Measurements from ENCODE around the gene ST8SIA4.

ST8SIA4 gene

GRCh38 chr5:100779669-100780375, 123.3 kb downstream of the ST8SIA4 start:
- DNase-seq = no peak

- peak; percentile 45 for DNase-seq
These were observed 125.3 kb downstream of the ST8SIA4 start for GRCh38 chr5:100777680-100778300.

GRCh38 chr5:100775533-100775855, 127.6 kb downstream of the ST8SIA4 start:
- DNase-seq = no peak

DNA sequence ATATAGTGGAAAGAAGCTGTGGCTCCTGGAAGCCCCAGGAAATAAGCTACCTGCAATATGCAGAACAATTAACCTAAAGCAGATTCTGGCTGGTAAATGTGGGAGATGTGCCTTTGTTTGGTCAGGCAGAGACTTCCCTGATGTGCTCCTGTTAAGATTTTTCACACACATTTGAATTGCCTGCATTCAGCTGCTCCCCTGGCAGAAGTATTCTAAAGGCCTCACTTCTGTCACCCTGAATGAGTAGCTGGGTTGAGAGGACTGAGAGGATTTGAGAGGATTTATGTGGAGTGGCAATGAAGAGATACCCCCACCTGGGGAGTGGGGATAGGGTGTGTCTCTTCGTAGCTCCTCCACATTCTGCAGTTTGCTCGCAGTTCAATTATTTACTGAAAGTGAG, 130.5 kb downstream of the ST8SIA4 start:
- DNase-seq = no peak

- no peak for DNase-seq
These were observed 131.1 kb downstream of the ST8SIA4 start for GRCh38 chr5:100772006-100772405.

- DNase-seq = no peak
These were observed 131.9 kb downstream of the ST8SIA4 start for GRCh38 chr5:100771181-100771580.

DNA sequence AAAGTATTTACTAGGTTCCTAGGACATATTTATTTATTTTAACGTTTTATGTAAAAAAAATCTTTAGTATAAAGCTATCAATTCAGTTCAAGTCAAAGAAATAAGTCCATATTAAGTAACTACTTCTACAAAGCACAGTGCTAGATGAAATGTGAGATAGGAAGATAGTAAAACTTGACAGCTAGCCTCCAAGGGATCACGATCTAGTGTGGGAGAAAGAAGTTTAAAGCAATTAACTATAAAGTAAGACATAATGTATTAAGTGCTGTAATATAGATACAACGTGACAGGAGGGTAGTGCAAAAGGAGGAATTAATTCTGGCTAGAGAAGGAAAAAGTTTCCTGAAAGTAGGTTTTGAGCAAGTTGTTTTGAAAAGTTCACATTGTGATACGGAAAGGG, 134.9 kb downstream of the ST8SIA4 start:
- DNase-seq = no peak

GRCh38 chr5:100762995-100763394, 140.1 kb downstream of the ST8SIA4 start:
- DNase-seq = no peak

DNA sequence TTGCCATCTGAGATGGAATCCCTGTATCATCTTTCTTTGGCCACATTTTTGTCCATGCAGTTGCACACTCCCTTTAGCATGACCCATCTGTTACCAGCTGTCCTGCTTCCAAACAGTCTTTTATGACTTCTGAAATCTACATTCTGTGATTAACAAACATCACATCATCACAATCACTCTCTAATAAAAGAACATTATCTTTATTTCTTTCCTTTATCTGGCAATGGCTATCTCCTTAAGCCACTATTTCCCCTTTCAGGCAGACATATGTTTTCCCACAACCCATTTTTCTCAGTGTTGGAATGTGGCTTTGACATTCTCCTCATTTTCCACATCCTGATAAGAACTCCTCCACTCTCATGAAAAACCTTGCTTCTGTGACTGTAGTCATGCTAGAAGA, 141.0 kb downstream of the ST8SIA4 start:
- no peak for DNase-seq

DNA sequence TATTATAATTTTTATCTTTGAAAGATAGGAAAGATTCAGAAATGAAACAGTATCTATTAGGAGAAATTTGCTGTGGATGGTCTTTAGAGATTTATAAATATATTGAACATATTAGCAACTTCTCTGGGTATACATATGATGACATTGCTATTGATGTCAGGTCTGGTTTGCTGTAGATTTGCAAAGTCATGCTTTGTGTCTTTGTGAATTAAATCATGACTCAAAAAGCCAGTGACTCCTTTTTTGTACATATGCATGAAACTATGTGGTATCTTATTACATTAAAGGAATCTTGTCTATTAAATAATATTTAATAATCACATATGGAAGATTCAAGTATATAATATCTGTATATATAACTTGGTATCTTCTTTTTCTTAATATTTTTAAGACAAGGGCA, 141.9 kb downstream of the ST8SIA4 start:
- no peak for DNase-seq

DNA sequence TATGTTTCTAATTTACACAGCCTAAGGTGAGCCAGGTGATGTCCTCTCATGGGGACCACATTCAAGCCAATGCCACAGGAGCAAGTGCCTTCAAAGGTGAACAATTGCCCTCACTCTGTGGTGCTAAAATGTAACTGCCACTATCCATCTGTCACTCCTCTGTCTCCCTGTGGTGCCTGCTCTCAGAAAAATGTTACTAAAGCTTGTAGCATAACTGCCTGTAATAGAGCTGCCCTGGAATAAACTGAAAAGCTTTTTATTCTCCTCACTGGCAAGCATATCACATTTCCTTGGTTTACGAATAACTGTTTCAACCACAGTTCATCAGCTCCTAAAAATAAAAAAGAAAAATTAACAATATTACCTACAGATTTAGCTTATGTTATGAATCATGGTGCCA, 142.4 kb downstream of the ST8SIA4 start:
- DNase-seq = no peak

- no peak for DNase-seq
These were observed 144.3 kb downstream of the ST8SIA4 start for GRCh38 chr5:100758780-100759179.

- DNase-seq = no peak
These were observed 144.8 kb downstream of the ST8SIA4 start for GRCh38 chr5:100758306-100758705.

- DNase-seq = no peak
These were observed 145.5 kb downstream of the ST8SIA4 start for GRCh38 chr5:100757618-100758017.
